ENCODE data around the gene ZNF763. TPM values are rescaled to one million over a fixed set of nuclear protein-coding genes. Genes with fewer than 3 reads are reported as not detected.
"Not testable (repeated sequence)": the region's sequence is repeated elsewhere in the genome, so short reads cannot be mapped to it uniquely, and the experiment has no call there.

ZNF763 gene
- 2.4 and 4.3 TPM in 2 replicates for polyA plus RNA-seq (2014; cell fraction: cytosol; rRNA removed)
- polyA plus RNA-seq (2014; cell fraction: nucleus; rRNA removed): 2.0 and 3.8 TPM in 2 replicates

DNA sequence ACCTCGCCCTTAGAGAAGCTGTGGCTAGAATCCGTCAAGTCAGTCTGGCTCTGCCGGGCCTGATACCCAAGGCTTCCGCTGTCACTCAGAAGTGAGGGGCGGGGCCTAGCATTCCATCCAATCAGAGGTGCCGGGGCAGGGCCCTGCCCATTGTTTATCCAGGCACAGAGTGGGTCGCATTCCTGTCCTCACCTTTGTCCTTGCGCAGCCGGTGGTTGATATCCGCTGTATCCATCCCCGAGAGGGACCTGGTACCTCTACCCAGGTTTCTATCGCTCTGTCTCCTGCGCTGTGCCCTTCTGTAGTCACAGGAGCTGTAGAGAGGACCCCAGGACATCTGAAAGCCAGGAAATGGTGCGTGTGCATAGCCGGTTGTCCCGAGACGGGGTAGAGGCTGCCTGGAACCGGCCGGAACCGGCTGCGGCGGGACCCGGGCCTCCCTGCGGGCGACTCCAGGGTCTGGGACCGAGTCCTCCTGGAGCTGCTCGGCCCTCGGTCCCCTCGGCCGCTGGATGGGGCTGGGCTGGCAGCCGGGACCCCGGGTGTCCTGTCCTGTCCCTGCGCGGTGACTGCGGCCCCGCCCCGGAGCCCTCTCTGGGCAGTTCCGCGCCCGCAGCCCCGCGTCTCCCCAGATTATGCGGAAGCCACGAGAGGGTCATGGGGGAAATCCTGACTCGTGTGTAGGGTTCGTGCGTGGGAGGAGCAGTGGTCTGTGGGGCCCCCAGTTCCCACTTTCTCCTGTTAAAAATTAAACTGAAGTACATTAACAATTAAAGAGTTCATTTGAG, at the start of gene ZNF763:
Gene ZNF763, plus strand, starts transcription at position 183 of the 788 bp plus-strand sequence. Its CDS starts 169 bp downstream, at position 352.
- DNase-seq (ENCODE audit: low spot score): peak; percentile 91

DNA sequence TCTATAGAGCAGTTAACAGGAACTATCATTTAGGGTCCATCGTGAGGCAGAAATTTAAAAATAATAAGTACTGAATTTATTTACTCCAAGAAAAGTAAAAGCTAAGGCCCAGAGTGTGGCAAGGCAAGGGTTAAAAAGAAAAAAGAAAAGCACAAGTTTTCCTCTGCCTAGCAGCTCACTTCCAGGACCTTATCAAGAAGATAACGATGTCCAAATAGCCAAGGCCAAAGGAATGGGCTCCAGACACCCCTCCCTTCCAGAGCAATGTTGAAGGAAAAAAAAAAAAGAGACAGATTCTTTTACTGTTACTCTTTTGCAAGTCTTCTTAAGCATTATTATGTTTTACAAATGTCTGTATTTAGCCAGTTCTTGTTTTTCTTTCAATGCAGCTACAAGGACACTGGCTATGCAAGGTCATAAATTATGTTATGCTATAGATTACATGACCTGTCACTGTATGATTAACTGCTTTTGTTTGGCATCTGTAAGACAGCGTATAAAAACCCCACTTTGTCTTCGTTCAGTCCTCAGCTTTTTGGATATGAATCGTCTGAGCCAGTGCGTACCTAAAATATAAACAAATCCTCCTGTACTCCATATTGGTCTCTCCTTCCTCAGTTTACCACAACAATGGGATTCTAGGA, 42.9 kb upstream of the ZNF763 start:
- peak; percentile 17 for DNase-seq (ENCODE audit: low spot score)

DNA sequence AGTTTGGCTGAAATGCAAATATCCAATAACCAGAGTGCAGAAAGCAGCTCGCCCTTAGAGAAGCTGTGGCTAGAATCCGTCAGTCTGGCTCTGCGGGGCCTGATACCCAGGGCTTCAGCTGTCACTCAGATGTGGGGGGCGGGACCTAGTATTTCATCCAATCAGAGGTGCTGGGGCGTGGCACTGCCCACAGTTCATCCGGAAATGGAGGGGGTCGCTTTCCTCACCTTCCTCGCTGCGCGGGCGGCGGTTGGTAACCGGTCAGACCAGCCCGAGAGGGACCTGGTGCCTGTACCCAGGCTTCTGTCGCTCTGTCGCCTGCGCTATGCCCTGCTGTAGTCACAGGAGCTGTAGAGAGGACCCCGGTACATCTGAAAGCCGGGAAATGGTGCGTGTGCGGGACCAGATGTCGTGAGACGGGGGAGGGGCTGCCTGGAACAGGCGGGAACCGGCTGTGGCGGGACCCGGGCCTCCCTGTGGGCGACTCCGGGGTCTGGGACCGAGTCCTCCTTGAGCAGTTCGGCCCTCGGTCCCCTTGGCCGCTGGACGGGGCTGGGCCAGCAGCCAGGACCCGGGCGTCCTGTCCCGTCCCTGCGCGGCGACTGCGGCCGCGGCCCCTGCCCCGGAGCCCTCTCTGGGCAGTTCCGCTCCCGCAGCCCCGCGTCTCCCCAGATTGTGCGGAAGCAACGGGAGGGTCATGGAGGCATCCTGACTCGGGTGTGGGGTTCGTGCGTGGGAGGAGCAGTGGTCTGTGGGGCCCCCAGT, 39.8 kb upstream of the ZNF763 start, which contains the start of gene ZNF700:
Gene ZNF700, plus strand, starts transcription at position 222 of the 765 bp plus-strand sequence. Its CDS starts 104 bp downstream, at position 326.
- peak; percentile 92 for DNase-seq (ENCODE audit: low spot score)

DNA sequence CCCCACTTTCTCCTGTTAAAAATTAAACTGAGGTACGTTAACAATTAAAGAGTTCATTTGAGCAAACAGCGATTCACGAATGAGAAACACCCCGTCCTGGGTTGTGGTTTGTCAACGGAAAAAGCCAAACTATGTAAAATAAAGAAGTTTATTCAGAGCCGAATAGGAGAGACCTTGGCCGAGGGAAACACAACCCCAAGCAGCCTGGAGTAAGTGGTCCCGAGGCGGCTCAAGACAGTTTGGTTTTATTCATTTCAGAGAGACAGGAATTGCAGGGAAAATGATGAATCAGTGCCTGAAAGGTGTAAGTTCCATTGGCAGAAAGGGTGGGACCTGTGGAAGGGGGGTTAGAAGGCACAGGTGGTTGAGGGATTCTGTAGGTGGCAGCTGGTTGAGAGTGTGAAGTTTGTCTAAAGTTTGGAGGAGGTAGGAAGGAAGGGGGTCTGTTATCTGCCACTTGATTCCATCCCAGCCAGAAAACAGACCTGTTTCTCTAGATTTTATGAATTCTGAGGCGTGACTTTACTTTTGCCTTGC, 39.1 kb upstream of the ZNF763 start:
- DNase-seq (ENCODE audit: low spot score): not testable (repeated sequence)

DNA sequence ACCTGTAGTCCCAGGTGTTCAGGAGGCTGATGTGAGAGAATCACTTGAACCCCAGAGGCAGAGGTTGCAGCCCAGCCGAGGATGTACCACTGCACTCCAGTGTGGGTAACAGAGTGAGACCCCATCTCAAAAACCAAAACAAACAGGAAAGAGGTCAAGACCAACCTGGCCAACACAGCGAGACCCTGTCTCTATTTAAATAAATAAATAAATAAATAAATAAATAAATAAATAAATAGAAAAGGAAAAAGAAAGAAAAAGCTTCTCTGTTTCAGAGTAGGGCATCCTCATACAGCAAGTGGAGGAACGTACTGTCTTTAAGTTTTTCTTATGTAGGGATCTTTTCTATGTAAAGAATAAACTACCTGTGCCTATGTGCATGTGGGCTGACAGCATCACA, 37.6 kb upstream of the ZNF763 start:
- DNase-seq (ENCODE audit: low spot score): no peak

DNA sequence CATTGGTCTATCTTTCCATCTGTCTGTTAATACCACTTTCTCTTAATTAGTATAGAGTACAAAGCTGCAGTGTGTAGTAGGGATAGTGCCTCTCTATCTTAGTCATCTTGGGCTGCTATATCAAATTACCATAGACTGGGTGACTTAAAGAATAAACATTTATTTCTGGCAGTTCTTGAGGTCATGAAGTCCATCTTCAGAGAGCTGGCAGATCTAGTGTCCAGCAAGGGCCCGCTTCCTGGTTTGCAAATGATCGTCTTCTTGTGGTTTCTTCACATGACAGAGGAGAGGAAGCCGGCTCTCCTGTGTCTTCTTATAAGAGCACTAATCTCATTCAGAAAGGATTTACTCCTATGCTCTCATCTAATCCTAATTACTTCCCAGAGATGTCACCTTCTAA, 33.8 kb upstream of the ZNF763 start:
- no peak for DNase-seq (ENCODE audit: low spot score)

DNA sequence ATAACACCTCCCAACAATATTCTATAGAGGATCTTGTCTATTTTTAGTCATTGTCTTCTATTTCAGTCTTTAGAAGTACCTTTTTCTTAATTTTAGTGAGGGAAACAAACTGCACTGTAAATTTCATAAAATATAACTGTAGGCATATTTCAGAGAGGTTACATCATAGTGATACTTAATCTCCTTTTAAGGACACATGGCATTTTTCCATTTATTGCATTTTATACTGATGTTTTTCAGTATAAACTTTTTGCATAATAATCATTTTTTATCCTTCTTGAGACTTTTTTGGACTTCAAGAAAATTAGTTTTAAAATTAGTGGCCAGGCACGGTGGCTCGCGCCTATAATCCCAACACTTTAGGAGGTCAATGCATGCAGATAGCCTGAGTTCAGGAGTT, 33.3 kb upstream of the ZNF763 start:
- DNase-seq (ENCODE audit: low spot score): no peak

DNA sequence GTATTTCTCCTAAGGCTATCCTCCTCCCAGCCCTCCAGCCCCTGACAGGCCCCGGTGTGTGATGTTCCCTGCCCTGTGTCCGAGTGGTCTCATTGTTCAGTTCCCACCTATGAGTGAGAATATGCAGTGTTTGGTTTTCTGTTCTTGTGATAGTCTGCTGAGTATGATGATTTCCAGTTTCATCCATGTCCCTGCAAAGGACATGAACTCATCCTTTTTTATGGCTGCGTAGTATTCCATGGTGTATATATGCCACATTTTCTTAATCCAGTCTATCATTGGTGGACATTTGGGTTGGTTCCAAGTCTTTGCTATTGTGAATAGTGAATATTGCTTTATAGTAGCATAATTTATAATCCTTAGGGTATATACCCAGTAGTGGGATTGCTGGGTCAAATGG, 29.0 kb upstream of the ZNF763 start:
- not testable (repeated sequence) for DNase-seq (ENCODE audit: low spot score)

DNA sequence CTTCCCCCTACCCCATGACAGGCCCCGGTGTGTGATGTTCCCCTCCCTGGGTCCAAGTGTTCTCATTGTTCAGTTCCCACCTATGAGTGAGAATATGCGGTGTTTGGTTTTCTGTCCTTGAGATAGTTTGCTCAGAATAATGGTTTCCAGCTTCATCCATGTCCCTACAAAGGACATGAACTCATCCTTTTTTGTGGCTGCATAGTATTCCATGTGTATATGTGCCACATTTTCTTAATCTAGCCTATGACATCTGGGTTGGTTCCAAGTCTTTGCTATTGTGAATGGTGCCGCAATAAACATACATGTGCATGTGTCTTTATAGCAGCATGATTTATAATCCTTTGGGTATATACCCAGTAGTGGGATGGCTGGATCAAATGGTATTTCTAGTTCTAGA, 26.5 kb upstream of the ZNF763 start:
- DNase-seq (ENCODE audit: low spot score): not testable (repeated sequence)

DNA sequence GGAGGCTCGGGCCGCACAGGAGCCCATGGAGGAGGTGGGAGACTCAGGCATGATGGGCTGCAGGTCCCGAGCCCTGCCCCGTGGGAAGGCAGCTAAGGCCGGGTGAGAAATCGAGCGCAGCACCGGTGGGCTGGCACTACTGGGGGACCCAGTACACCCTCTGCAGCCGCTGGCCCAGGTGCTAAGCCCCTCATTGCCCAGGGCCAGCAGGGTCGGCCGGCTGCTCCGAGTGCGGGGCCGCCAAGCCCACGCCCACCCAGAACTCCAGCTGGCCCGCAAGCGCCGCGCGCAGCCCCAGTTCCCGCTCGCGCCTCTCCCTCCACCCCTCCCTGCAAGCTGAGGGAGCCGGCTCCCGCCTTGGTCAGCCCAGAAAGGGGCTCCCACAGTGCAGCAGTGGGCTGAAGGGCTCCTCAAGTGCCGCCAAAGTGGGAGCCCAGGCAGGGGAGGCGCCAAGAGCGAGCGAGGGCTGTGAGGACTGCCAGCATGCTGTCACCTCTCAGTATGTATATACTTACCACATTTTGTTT, 23.4 kb upstream of the ZNF763 start:
- DNase-seq (ENCODE audit: low spot score): not testable (repeated sequence)

DNA sequence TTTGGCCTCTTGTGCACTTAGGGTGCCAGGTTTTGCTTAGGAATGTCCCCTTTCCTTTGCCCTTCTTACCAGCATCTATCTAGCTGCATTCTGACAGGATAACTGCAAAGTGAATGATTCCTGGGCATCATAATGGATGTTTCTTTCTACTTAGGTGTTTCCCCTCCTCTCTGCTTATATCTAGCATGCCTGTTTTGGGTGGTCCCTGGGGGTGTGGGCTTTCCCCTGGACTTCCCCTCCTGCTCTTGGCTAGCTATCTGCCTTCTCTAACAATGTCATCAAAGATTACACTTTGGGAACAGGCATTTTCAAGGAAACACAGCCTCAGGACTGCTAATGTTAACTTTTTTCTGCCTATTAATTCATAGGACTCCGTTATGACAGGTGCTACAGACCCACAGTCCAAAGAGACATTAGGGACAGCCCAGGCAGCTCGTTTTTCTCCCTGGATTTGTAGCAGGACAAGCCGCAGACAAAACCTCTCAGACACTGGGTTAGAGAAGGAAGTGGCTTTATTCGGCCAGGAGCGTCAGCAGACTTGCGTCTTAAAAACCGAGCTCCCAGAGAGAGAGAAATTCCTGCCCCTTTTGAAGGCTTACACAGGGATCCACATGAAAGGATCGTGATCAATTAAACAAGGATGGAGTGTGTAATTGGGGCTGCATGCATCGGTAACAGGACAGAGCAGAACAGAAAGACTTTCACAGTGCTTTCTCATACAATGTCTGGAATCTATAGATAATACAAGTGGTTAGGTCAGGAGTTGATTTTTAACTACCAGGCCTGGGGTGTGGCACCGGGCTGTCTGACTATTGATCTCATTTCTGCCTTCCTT, 22.6 kb upstream of the ZNF763 start:
- no peak for DNase-seq (ENCODE audit: low spot score)

DNA sequence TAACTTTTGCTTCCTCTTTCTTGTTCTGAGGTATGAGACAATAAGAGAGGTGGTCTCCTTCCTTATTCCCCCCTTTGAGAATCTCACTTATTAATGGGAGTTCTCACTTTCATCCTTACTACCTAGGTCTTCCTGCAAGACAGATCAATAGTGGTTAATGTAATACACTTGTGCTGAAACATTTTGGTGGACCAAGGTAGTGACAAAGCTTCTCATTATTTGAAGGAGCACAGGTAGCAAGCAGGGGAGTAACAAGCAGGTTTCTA, 22.1 kb upstream of the ZNF763 start:
- no peak for DNase-seq (ENCODE audit: low spot score)

DNA sequence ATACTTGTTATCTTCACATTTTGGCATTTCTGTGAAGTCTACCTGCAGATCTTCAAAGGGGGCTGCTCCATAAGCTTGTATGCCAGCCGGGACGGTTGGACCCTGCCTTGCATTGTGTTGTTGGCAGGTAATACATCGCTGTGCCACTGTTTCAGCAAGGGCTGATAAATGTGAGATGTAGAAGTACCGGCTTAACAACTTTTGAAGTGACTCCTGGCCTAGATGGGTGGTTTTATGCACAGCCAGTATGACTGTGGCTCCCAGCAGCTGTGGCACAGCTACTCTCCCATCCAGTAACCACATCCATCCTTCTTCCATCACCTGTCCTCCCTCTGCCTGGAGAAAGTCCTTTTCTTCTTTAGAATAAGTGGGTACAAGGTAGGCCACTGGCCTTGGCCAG, 20.2 kb upstream of the ZNF763 start:
- no peak for DNase-seq (ENCODE audit: low spot score)

DNA sequence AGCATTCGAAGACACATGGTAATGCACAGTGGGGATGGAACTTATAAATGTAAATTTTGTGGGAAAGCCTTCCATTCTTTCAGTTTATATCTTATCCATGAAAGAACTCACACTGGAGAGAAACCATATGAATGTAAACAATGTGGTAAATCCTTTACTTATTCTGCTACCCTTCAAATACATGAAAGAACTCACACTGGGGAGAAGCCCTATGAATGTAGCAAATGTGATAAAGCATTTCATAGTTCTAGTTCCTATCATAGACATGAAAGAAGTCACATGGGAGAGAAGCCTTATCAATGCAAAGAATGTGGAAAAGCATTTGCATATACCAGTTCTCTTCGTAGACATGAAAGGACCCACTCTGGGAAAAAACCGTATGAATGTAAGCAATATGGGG, 16.2 kb upstream of the ZNF763 start:
- no peak for DNase-seq (ENCODE audit: low spot score)

DNA sequence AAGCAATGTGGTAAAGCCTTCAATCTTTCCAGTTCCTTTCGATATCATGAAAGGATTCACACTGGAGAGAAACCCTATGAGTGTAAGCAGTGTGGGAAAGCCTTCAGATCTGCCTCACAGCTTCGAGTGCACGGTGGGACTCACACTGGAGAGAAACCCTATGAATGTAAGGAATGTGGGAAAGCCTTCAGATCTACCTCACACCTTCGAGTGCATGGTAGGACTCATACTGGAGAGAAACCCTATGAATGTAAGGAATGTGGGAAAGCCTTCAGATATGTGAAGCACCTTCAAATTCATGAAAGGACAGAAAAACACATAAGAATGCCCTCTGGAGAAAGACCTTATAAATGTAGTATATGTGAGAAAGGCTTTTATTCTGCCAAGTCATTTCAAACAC, 15.6 kb upstream of the ZNF763 start:
- no peak for DNase-seq (ENCODE audit: low spot score)

DNA sequence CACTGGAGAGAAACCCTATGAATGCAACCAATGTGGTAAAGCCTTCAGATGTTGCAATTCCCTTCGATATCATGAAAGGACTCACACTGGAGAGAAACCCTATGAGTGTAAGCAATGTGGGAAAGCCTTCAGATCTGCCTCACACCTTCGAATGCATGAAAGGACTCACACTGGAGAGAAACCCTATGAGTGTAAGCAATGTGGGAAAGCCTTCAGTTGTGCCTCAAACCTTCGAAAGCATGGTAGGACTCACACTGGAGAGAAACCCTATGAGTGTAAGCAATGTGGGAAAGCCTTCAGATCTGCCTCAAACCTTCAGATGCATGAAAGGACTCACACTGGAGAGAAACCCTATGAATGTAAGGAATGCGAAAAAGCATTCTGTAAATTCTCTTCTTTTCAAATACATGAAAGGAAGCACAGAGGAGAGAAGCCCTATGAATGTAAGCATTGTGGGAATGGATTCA, 15.2 kb upstream of the ZNF763 start:
- not testable (repeated sequence) for DNase-seq (ENCODE audit: low spot score)

DNA sequence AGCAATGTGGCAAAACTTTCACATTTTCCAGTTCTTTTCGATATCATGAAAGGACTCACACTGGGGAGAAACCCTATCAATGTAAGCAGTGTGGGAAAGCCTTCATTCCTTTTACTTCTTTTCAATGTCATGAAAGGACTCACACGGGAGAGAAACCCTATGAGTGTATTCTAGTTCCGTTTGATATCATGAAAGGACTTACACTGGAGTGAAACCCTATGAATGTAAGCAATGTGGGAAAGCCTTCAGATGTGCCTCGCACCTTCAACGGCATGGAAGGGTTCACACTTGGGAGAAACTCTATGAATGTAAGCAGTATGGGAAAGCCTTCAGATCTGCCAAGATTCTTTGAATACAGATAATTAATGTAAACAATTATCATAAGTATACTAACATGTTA, 14.5 kb upstream of the ZNF763 start:
- no peak for DNase-seq (ENCODE audit: low spot score)

DNA sequence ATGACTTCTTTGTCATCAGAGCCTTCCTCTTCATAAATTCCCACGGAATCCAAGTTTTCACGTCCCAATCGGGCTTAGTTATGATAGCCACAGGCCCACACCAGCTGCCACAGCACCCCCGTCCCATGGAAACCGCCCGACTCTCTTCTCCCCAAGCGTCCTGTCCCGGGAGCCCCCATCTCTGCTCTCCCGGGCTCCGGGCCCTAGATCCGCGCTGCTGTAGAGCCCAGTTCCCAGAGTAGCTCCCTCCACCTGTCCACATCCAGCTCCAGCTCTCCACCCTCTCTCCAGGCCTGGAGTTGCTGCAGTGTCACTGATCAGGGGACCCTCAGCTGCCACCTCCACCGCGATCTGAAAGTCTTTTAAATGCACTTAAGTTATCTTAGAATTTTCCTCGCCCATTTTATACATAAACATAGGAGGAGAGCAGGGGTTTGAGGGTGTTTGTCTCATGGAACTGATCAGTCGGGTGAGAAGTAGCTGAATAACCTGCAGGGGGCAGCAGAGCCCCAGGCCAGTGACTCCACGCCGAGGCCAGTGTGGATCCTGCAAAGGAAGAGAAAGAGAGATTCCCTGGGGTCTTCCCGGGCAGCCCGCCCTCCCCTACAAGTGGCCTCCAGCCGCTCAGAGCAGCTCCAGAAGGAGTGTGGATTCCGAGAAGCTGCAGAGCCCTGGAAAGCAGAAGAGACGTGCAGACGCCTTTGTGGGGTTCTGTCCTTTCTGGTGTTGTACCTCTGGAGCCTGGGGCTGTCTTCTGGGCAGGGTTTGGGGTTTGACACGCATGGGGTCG, 1.1 kb upstream of the ZNF763 start:
- DNase-seq (ENCODE audit: low spot score): peak; percentile 84

DNA sequence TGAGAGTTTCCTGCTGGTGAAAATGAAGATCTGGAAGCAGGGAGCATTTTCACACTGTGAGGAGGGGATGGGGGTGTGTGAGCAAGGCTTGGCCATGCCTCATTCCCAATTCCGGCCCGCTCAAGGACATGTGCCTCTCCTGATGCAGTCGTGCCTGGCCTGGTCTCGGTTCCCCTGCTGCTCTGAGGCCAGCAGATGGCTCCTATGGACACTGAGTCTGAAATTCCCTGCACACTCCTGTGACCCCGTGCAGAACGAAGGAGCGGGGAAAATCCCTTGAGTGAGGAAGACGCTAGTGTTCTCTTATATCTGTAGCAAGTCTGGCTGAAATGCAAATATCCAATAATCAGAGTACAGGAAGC, 363 bp upstream of the ZNF763 start:
- DNase-seq (ENCODE audit: low spot score): no peak

DNA sequence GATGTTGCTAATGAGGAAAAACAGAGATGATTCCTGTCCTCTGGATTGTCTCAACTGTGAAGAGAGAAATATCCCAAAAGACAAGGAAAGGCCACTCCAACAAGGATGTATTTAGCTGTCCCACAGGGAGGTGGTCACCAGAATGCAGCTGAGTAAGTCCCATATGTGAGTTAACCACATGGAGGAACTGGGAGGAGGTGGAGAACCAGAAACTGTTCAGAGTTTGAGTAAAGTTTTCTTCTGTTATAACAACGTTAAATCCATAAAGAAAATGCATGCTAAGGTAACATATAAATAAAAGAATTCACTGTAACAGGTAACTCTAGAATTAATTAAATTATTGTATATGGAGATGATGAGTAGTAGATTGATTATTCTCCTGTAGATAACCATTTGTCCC, 5.3 kb downstream of the ZNF763 start:
- DNase-seq (ENCODE audit: low spot score): no peak

Data from SK-N-DZ (cell line).